ENCODE measurements around the gene NCOR2.

NCOR2 gene

GRCh38 chr12:124560146-124560890 is 7.1 kb downstream of the NCOR2 start:
- no peaks in the 10 kb centered on the region for H3K9me3 ChIP-seq (ENCODE audit: control insufficient read depth, low read length)
- no peak overlapping the region for H3K27ac ChIP-seq (ENCODE audit: insufficient read depth, low read depth, low read length, poor library complexity, severe bottlenecking)
- no peaks in the 10 kb centered on the region for H3K27me3 ChIP-seq (ENCODE audit: control insufficient read depth, insufficient read depth, low read length, poor library complexity, severe bottlenecking)
- H3K4me3 ChIP-seq (ENCODE audit: insufficient read depth, low read depth, low read length) = no peak overlapping the region
- H3K36me3 ChIP-seq (ENCODE audit: control insufficient read depth, insufficient read depth, low read length) = no peaks in the 10 kb centered on the region
- peaks cover 11% of the 10 kb centered on the region for H3K4me1 ChIP-seq (ENCODE audit: control insufficient read depth, insufficient read depth, low read length)
- 84 to 85% methylated on average over 21 of the region's 21 CpGs for whole genome bisulfite sequencing, 2 experiments

DNA sequence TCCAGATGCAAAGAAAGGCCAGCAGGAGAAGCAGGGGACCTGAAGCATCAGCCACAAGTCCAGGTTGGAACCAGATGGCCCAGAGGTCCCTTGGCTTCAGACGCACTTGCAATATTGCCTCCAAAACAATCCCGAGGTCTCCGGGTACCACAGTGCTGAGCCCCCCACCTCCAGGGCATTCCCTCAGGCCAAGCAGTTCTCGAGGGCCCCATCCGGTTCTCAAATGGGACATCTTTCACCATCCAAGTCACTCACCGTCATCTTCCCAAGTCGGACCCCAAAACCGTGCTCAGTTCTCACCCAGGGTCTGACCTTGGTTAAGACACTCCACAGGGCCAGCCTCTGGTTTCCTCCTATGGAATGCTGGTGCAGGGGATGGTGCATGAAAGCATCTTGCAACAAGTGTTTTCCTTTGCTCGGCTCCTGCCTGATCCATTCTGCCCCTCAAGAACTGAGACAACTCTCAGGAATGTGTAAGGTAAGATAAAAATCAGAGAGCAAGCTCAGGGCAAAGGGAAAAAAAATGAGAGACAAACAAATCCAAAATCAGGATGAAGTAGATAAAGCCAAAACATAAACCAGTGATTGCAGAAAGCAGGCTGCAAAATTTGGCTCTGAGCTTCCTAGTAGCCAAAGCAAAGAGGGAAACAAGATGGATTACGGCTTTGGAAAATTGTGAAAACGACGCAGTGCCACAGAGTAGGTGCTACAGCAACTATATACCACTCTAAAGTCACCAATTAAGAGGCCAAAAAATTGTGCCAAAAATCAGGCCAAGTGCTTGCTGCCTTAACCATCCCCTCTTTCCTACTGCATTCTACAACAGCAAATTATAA is 8.0 kb downstream of the NCOR2 start:
- Histone ChIP-seq H3K9me3 (ENCODE audit: control insufficient read depth, low read length) (no peaks in the 10 kb centered on the region), H3K27ac (ENCODE audit: insufficient read depth, low read depth, low read length, poor library complexity, severe bottlenecking) (no peak overlapping the region), H3K4me3 (ENCODE audit: insufficient read depth, low read depth, low read length) (no peak overlapping the region), H3K27me3 (ENCODE audit: control insufficient read depth, insufficient read depth, low read length, poor library complexity, severe bottlenecking) (no peaks in the 10 kb centered on the region), H3K4me1 (ENCODE audit: control insufficient read depth, insufficient read depth, low read length) (peaks cover 4% of the 10 kb centered on the region), H3K36me3 (ENCODE audit: control insufficient read depth, insufficient read depth, low read length) (no peaks in the 10 kb centered on the region)
- 94 to 95% methylated on average over 12 of the region's 12 CpGs for WGBS, 2 experiments

DNA sequence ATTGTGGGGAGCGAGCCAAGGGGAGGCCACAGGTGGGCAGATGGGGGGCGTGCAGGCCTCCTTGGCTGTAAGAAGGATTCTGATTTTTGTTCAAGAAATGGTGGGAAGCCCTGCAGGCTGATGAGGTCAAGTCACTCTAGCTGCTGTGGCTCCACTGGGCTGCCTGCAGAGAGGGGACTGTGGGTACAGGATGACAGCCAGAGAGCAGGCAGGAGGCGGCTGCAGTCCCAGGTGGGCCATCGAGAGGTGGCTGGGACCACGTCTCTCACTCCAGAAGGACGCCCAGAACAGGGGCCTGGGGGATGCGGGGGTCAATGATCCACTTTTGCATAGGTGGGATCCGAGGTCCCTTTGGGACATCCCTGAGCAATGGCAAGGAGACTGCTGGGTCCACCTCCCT is 9.1 kb downstream of the NCOR2 start:
- H3K4me1 ChIP-seq (ENCODE audit: control insufficient read depth, insufficient read depth, low read length) = peaks cover 4% of the 10 kb centered on the region

DNA sequence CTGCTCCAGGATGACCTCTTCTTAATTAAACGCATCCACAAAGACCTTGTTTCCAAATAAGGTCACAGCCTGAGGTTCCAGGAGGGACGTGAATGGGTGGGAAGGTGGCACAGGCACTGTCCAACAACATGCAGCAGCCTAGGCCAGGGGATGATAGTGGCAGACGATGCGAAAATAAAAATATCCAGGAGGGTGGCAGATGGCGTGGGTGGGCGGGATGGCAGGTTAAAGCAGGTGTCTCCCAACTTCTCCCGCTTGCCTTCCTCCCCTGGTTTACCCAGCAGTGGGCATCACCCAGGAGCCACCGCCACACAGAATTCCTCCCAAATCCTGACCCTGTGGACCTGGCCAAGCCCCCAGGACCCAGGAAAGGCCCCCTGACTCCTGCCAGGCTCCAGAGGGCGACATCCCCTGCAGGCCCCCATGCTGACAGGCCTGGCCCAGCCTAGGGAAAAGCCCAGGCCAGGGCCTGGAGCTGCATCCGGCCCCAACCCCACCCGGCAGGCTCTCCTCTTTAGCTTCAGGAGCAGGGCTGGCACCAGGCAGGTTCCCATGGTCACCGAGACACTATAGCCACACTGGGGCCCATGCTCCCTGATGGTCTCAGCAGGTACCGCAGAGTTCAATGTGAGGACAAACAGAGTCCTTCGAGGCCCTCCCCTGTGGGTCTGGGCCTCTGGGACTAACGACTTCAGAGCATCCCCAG is 9.7 kb downstream of the NCOR2 start:
- Histone ChIP-seq H3K9me3 (ENCODE audit: control insufficient read depth, low read length) (no peaks in the 10 kb centered on the region), H3K36me3 (ENCODE audit: control insufficient read depth, insufficient read depth, low read length) (no peaks in the 10 kb centered on the region), H3K27ac (ENCODE audit: insufficient read depth, low read depth, low read length, poor library complexity, severe bottlenecking) (no peak overlapping the region), H3K27me3 (ENCODE audit: control insufficient read depth, insufficient read depth, low read length, poor library complexity, severe bottlenecking) (no peaks in the 10 kb centered on the region), H3K4me3 (ENCODE audit: insufficient read depth, low read depth, low read length) (no peak overlapping the region), H3K4me1 (ENCODE audit: control insufficient read depth, insufficient read depth, low read length) (peaks cover 4% of the 10 kb centered on the region)
- WGBS, 2 experiments = 73 to 74% methylated on average over 15 of the region's 15 CpGs

More for the DNA sequence above, 9.1 kb downstream of the NCOR2 start:
- 88 to 93% methylated on average over 8 of the region's 8 CpGs for WGBS, 2 experiments
- Histone ChIP-seq H3K27me3 (ENCODE audit: control insufficient read depth, insufficient read depth, low read length, poor library complexity, severe bottlenecking) (no peaks in the 10 kb centered on the region), H3K27ac (ENCODE audit: insufficient read depth, low read depth, low read length, poor library complexity, severe bottlenecking) (no peak overlapping the region), H3K36me3 (ENCODE audit: control insufficient read depth, insufficient read depth, low read length) (no peaks in the 10 kb centered on the region), H3K9me3 (ENCODE audit: control insufficient read depth, low read length) (no peaks in the 10 kb centered on the region), H3K4me3 (ENCODE audit: insufficient read depth, low read depth, low read length) (no peak overlapping the region)

GRCh38 chr12:124556896-124557501 is 10.4 kb downstream of the NCOR2 start:
- H3K27me3 ChIP-seq (ENCODE audit: control insufficient read depth, insufficient read depth, low read length, poor library complexity, severe bottlenecking) = no peaks in the 10 kb centered on the region
- no peak overlapping the region for H3K4me3 ChIP-seq (ENCODE audit: insufficient read depth, low read depth, low read length)
- H3K27ac ChIP-seq (ENCODE audit: insufficient read depth, low read depth, low read length, poor library complexity, severe bottlenecking) = no peak overlapping the region
- WGBS, 2 experiments = 81% methylated on average over 22 of the region's 22 CpGs
- no peaks in the 10 kb centered on the region for H3K9me3 ChIP-seq (ENCODE audit: control insufficient read depth, low read length)
- peaks cover 4% of the 10 kb centered on the region for H3K4me1 ChIP-seq (ENCODE audit: control insufficient read depth, insufficient read depth, low read length)
- H3K36me3 ChIP-seq (ENCODE audit: control insufficient read depth, insufficient read depth, low read length) = no peaks in the 10 kb centered on the region

DNA sequence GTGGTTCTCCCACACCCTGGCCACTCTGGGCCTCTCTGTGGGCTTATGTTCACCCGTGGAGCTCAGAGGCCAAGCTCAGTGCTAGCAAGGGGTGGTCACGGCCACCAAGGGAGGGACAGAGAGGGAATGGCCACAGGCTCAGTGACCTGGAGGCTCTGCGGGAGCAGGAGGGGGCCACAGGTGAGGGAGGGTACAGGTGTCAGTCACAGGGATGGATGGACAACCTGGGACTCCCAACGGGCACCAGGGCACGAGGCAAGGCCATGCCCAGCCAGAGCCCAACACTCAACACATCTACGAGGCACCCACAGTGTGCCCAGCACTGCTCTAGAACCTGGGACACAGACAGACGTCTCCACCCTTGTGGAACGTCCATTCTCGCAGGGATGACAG is 11.3 kb downstream of the NCOR2 start:
- H3K27me3 ChIP-seq (ENCODE audit: control insufficient read depth, insufficient read depth, low read length, poor library complexity, severe bottlenecking) = no peaks in the 10 kb centered on the region
- no peak overlapping the region for H3K27ac ChIP-seq (ENCODE audit: insufficient read depth, low read depth, low read length, poor library complexity, severe bottlenecking)
- no peaks in the 10 kb centered on the region for H3K36me3 ChIP-seq (ENCODE audit: control insufficient read depth, insufficient read depth, low read length)
- 94% methylated on average over 9 of the region's 9 CpGs for WGBS, 2 experiments
- H3K4me3 ChIP-seq (ENCODE audit: insufficient read depth, low read depth, low read length) = no peak overlapping the region
- peaks cover 9% of the 10 kb centered on the region for H3K4me1 ChIP-seq (ENCODE audit: control insufficient read depth, insufficient read depth, low read length)
- no peaks in the 10 kb centered on the region for H3K9me3 ChIP-seq (ENCODE audit: control insufficient read depth, low read length)

GRCh38 chr12:124555168-124556073 is 12.0 kb downstream of the NCOR2 start:
- Histone ChIP-seq H3K36me3 (ENCODE audit: control insufficient read depth, insufficient read depth, low read length) (no peaks in the 10 kb centered on the region), H3K4me3 (ENCODE audit: insufficient read depth, low read depth, low read length) (no peak overlapping the region), H3K27ac (ENCODE audit: insufficient read depth, low read depth, low read length, poor library complexity, severe bottlenecking) (no peak overlapping the region), H3K27me3 (ENCODE audit: control insufficient read depth, insufficient read depth, low read length, poor library complexity, severe bottlenecking) (no peaks in the 10 kb centered on the region), H3K4me1 (ENCODE audit: control insufficient read depth, insufficient read depth, low read length) (peaks cover 16% of the 10 kb centered on the region), H3K9me3 (ENCODE audit: control insufficient read depth, low read length) (no peaks in the 10 kb centered on the region)
- 92% methylated on average over 28 of the region's 28 CpGs for WGBS, 2 experiments

DNA sequence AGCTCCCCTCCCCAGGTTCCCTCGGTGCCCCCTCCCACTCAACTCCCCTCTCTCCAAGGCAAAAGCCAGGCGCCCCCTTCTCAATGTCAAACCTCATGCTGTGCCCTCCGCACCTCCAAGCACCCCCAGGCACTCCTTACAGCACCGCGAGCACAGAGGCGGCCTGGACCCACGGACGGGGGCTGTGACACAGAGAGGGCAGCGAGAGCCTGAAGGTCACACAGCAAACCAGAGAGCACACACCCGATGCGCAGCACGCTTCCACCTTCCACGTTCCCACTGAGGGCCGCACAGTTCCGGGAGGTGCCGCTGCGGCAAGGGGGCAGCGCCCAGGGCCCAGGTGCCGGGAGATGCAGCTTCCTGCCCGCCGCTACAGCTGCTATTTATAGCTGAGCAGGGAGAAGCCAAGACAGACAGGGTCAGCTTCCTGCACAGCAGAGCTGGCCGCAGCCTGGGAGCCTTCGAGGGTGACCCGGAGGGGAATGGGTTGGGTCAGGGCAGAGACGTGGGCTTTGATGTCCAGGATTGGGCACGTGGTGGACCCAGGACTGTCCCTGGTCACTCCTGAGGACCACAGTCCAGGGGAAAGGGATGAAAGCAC is 12.9 kb downstream of the NCOR2 start:
- WGBS, 2 experiments = 91 to 93% methylated on average over 26 of the region's 26 CpGs
- H3K4me1 ChIP-seq (ENCODE audit: control insufficient read depth, insufficient read depth, low read length) = peaks cover 23% of the 10 kb centered on the region
- H3K27me3 ChIP-seq (ENCODE audit: control insufficient read depth, insufficient read depth, low read length, poor library complexity, severe bottlenecking) = no peaks in the 10 kb centered on the region
- no peak overlapping the region for H3K4me3 ChIP-seq (ENCODE audit: insufficient read depth, low read depth, low read length)
- no peaks in the 10 kb centered on the region for H3K9me3 ChIP-seq (ENCODE audit: control insufficient read depth, low read length)
- no peaks in the 10 kb centered on the region for H3K36me3 ChIP-seq (ENCODE audit: control insufficient read depth, insufficient read depth, low read length)
- H3K27ac ChIP-seq (ENCODE audit: insufficient read depth, low read depth, low read length, poor library complexity, severe bottlenecking) = no peak overlapping the region

GRCh38 chr12:124553862-124554428 is 13.5 kb downstream of the NCOR2 start:
- H3K4me3 ChIP-seq (ENCODE audit: insufficient read depth, low read depth, low read length) = no peak overlapping the region
- H3K36me3 ChIP-seq (ENCODE audit: control insufficient read depth, insufficient read depth, low read length) = no peaks in the 10 kb centered on the region
- whole genome bisulfite sequencing, 2 experiments = 91 to 92% methylated on average over 18 of the region's 18 CpGs
- no peaks in the 10 kb centered on the region for H3K9me3 ChIP-seq (ENCODE audit: control insufficient read depth, low read length)
- H3K27ac ChIP-seq (ENCODE audit: insufficient read depth, low read depth, low read length, poor library complexity, severe bottlenecking) = no peak overlapping the region
- no peaks in the 10 kb centered on the region for H3K27me3 ChIP-seq (ENCODE audit: control insufficient read depth, insufficient read depth, low read length, poor library complexity, severe bottlenecking)
- H3K4me1 ChIP-seq (ENCODE audit: control insufficient read depth, insufficient read depth, low read length) = peaks cover 28% of the 10 kb centered on the region

Measured in ectodermal cell (in vitro differentiated cells).